ENCODE measurements around the gene SHC3. TPM values are rescaled to one million over a fixed set of nuclear protein-coding genes. Genes with fewer than 3 reads are reported as not detected.

The SHC3 gene
- total and polyA plus RNA-seq, 12 donors: 0.15 to 0.71 (median 0.33) TPM

DNA sequence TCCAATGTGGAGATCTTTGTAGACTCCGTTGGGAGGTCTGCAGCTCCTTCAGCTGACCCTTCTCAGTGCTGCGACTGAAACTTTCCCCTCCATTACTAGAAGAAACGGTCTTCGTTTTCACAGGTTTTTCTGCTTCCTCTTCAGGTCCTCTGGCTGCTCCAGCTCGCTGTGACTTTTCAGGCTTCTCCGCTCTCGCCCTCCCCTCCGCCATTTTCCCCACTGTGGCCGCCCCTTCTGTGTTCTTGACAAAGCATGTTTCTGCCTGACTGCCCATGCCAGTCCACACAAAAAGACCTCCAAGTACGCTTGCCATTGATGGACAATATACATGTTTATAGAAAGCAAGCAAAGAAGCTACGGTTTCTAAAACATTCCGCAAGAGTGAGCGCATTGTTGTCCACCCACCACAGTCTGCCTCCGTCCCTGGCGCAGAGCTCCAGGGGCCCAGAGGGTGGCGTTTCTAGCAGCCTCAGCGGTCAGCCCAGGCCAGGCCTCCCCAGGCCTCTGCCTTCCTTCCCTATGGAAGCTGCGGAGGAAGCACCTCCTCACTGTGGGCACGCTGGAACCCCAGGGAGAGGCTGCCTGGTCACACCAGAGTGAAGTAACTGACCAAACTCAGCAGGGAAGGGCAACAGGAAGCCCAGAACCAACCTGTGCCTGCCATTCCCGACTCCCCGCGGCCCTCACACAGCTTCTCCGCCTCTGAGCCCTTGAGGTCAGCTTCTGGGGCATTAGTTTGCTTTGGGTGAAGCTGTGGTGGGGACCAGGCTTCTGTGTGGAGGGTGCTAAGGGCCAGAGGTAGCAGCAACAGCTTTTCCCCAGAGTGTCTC, 207.3 kb downstream of the SHC3 start:
- ATAC-seq (no peak), DNase-seq (no peak)
- Histone ChIP-seq H3K9me3 (peaks cover 0 to 12% (median 0%) of the 10 kb centered on the region in 11 donors), H3K36me3 (no peaks in the 10 kb centered on the region), H3K27me3 (peaks cover 0 to 6% (median 0%) of the 10 kb centered on the region in 7 donors), H3K4me3 (no peak overlapping the region), H3K27ac (no peak overlapping the region), H3K4me1 (no peaks in the 10 kb centered on the region)
- intact Hi-C loops (cut with DNase I): loop anchor here in 1 of 10 donors (10.0 kb wide), 1 partner anchor 187 kb away; no protein-coding TSS in a partner anchor
- TF ChIP-seq, protein P1, sequence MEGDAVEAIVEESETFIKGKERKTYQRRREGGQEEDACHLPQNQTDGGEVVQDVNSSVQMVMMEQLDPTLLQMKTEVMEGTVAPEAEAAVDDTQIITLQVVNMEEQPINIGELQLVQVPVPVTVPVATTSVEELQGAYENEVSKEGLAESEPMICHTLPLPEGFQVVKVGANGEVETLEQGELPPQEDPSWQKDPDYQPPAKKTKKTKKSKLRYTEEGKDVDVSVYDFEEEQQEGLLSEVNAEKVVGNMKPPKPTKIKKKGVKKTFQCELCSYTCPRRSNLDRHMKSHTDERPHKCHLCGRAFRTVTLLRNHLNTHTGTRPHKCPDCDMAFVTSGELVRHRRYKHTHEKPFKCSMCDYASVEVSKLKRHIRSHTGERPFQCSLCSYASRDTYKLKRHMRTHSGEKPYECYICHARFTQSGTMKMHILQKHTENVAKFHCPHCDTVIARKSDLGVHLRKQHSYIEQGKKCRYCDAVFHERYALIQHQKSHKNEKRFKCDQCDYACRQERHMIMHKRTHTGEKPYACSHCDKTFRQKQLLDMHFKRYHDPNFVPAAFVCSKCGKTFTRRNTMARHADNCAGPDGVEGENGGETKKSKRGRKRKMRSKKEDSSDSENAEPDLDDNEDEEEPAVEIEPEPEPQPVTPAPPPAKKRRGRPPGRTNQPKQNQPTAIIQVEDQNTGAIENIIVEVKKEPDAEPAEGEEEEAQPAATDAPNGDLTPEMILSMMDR (IDR thresholded peaks at IDR 0.05): no peak
- WGBS, 2 donors: 90 to 92% methylated on average over 23 of the region's 23 CpGs

DNA sequence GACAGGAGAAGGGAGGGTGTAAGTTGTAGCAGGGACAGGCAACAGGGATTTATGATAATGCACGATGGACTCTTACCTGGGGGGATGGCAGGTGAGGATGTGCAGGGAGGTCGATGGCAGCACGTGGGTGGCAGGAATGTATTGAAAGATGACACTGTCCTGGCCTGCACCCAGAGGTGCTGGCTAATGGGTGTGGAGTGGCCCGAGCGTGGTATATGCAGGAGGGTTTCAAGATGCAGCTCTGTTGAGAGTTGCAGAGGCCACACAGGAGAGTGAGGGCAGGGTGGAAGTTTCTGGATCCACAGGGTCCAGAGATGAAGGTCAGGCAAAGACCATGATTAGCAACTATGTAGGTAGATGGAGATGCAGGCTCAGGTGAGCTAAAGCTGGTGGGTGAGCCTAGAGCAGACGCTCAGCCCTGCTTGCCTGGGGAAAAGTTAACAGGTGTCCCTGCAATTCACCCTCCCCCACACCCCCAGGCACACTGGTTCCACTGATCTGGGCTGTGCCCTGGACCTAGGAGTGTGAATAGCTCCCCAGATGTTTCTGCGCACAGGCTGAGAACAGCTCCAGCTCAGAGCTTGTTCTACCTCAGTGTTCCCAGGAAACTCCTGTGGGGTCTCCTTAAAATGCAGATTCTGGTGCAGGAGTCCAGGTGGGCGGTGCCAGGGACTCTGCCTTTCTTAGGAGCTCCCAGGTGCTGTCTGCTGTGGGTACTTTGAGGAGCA, 208.8 kb downstream of the SHC3 start:
- ATAC-seq (no peak), DNase-seq (no peak)
- intact Hi-C loops (cut with DNase I): loop anchor here in 1 of 10 donors (10.0 kb wide), 1 partner anchor 185 kb away; no protein-coding TSS in a partner anchor
- Histone ChIP-seq H3K27ac (no peak overlapping the region), H3K27me3 (peaks cover 0 to 6% (median 0%) of the 10 kb centered on the region in 7 donors), H3K4me1 (peaks cover 0 to 3% (median 0%) of the 10 kb centered on the region in 9 donors), H3K36me3 (no peaks in the 10 kb centered on the region), H3K4me3 (no peak overlapping the region), H3K9me3 (peaks cover 0 to 12% (median 0%) of the 10 kb centered on the region in 11 donors)
- TF ChIP-seq, protein P1 (IDR thresholded peaks at IDR 0.05): no peak
- 73 to 76% methylated on average over 8 of the region's 8 CpGs for WGBS, 2 donors

DNA sequence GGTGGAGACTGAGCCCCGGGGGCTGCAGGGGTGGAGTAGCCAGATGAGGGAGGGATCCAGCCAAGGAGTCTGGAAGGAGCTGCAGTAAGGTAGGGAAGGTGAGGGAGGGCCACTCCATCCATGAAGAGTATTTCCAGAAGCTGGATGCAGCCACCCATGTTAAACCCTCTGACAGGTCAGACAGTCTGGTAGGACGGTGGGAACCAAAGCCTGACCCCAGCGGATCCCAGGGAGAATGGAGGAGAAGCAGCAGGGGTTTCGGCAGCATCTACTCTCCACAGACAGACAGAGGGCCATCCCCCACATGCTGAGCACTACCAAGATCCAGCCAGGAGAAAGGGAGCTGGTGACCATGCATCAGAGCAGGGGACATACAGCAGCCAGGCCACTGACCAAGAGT, 209.8 kb downstream of the SHC3 start:
- H3K9me3 ChIP-seq: peaks cover 0 to 12% (median 0%) of the 10 kb centered on the region in 11 donors
- H3K27me3 ChIP-seq: peaks cover 0 to 6% (median 0%) of the 10 kb centered on the region in 7 donors
- TF ChIP-seq, protein P1 (IDR thresholded peaks at IDR 0.05): no peak
- no peak overlapping the region for H3K4me3 ChIP-seq
- ATAC-seq (no peak), DNase-seq (no peak)
- WGBS, 2 donors: 90 to 93% methylated on average over 4 of the region's 4 CpGs
- H3K27ac ChIP-seq: no peak overlapping the region
- intact Hi-C loops (cut with DNase I): no loop called here
- H3K4me1 ChIP-seq: peaks cover 0 to 3% (median 0%) of the 10 kb centered on the region in 9 donors
- H3K36me3 ChIP-seq: no peaks in the 10 kb centered on the region

DNA sequence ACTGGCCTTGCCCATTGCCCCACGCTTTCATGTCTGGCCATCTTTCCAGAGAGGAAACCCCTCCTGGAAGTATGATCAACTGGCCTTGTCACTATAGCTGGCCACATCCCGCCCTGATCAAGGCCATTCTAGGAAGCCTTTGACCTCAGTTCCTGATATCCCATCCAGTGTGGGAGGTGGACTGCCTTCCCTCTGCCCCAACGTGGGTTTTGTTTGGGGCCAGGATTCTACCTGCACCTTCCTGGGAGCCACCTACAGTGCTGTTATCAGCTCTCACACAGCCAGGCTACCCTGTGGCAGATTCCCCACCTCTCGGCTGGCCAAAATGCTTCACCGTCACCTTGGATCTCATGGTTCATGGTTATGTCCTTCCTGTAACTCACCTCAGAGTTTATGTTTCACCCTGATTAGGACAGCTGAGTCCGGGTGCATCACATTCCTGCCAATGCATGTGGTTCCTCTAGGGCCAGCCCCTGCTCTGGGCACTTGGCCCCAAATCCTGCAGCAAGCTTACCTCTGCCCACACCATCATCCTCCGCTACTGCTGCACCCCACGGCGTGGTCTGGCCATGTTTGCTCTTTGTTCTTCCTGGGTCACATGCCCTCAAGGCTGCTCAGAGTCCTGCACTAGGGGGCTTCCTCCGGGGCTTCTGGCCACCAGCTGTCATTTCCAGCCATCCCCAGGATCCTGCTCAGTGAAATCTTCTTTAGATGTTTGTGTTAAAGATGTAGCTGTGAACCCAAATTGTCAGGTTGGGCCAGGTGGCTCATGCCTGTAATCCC, 211.5 kb downstream of the SHC3 start:
- Histone ChIP-seq H3K27me3 (peaks cover 0 to 6% (median 0%) of the 10 kb centered on the region in 7 donors), H3K4me1 (peaks cover 0 to 3% (median 0%) of the 10 kb centered on the region in 9 donors), H3K4me3 (no peak overlapping the region), H3K27ac (no peak overlapping the region), H3K9me3 (peaks cover 0 to 1% (median 0%) of the 10 kb centered on the region in 11 donors), H3K36me3 (no peaks in the 10 kb centered on the region)
- DNase-seq: no peak
- peak in 1 of 8 donors; percentile 10 for ATAC-seq
- TF ChIP-seq, protein P1 (IDR thresholded peaks at IDR 0.05): no peak
- 84 to 85% methylated on average over 10 of the region's 10 CpGs for WGBS, 2 donors
- intact Hi-C loops (cut with DNase I): no loop called here
